H9 (cell line): Measurements from ENCODE around the gene TUBGCP6. TPM values are rescaled to one million over a fixed set of nuclear protein-coding genes. Genes with fewer than 3 reads are reported as not detected.

ENCODE experiments used
- DNase-seq: peaks from one replicate; pipeline ENCODE4 v3.0.0-alpha.2; 2017
- H2AFZ ChIP-seq: one replicate; pipeline ENCODE4 v1.6.1; 2013; ENCODE audit warnings: mild to moderate bottlenecking, low read length, control low read depth, moderate library complexity
- H2AK5ac ChIP-seq: 2 replicates; pipeline ENCODE4 v1.6.1; 2013; ENCODE audit warnings: low read length, control low read depth, mixed read lengths; ENCODE audit not compliant: insufficient read length
- H2BK120ac ChIP-seq: one replicate; pipeline ENCODE4 v1.6.1; 2013; ENCODE audit warnings: low read depth, mild to moderate bottlenecking, low read length, control low read depth, inconsistent platforms; ENCODE audit not compliant: poor library complexity, severe bottlenecking
- H2BK12ac ChIP-seq: 2 replicates; pipeline ENCODE4 v1.6.1; 2013; ENCODE audit warnings: low read length, control low read depth, mixed read lengths, low read depth; ENCODE audit not compliant: insufficient read length
- H2BK15ac ChIP-seq: 2 replicates; pipeline ENCODE4 v1.6.1; 2013; ENCODE audit warnings: low read depth, low read length, control low read depth
- H2BK20ac ChIP-seq: one replicate; pipeline ENCODE4 v1.6.1; 2013; ENCODE audit warnings: low read depth, mild to moderate bottlenecking, low read length, control low read depth, inconsistent platforms; ENCODE audit not compliant: poor library complexity, severe bottlenecking
- H2BK5ac ChIP-seq: 2 replicates; pipeline ENCODE4 v1.6.1; 2013; ENCODE audit warnings: low read length, control low read depth, mixed read lengths; ENCODE audit not compliant: insufficient read length
- H3K14ac ChIP-seq: 2 replicates; pipeline ENCODE4 v1.6.1; 2013; ENCODE audit warnings: low read length, control low read depth; ENCODE audit not compliant: insufficient read depth
- H3K18ac ChIP-seq: 2 replicates; pipeline ENCODE4 v1.6.1; 2013; ENCODE audit warnings: low read depth, mild to moderate bottlenecking, mixed read lengths, low read length, control low read depth; ENCODE audit not compliant: insufficient read length
- H3K23ac ChIP-seq: 2 replicates; pipeline ENCODE4 v1.6.1; 2013; ENCODE audit warnings: low read length, control low read depth, mixed read lengths, low read depth; ENCODE audit not compliant: insufficient read length
- H3K23me2 ChIP-seq: 2 replicates; pipeline ENCODE4 v1.6.1; 2013; ENCODE audit warnings: low read depth, mild to moderate bottlenecking, mixed read lengths, low read length, control low read depth; ENCODE audit not compliant: insufficient read length, poor library complexity, severe bottlenecking
- H3K27ac ChIP-seq: 2 replicates; pipeline ENCODE4 v1.5.1; 2013; ENCODE audit warnings: low read length, control low read depth, mixed read lengths, low read depth; ENCODE audit not compliant: insufficient read length
- H3K27me3 ChIP-seq: 2 replicates; pipeline ENCODE4 v1.6.1; 2013; ENCODE audit warnings: low read length, control low read depth, inconsistent platforms; ENCODE audit not compliant: insufficient read depth
- H3K4ac ChIP-seq: 2 replicates; pipeline ENCODE4 v1.6.1; 2013; ENCODE audit warnings: low read depth, mild to moderate bottlenecking, control low read depth, inconsistent platforms, low read length, moderate library complexity
- H3K4me1 ChIP-seq: 2 replicates; pipeline ENCODE4 v1.6.1; 2013; ENCODE audit warnings: low read length, control low read depth, inconsistent platforms; ENCODE audit not compliant: insufficient read depth
- H3K4me2 ChIP-seq: 2 replicates; pipeline ENCODE4 v1.6.1; 2013; ENCODE audit warnings: low read length, control low read depth, mixed read lengths; ENCODE audit not compliant: insufficient read length, insufficient read depth
- H3K56ac ChIP-seq: 2 replicates; pipeline ENCODE4 v1.6.1; 2013; ENCODE audit warnings: low read depth, mild to moderate bottlenecking, mixed read lengths, low read length, control low read depth; ENCODE audit not compliant: insufficient read length
- H3K79me1 ChIP-seq: 2 replicates; pipeline ENCODE4 v1.6.1; 2013; ENCODE audit warnings: low read depth, mild to moderate bottlenecking, moderate library complexity, low read length, control low read depth, inconsistent platforms; ENCODE audit not compliant: insufficient read depth, poor library complexity, severe bottlenecking
- H3K79me2 ChIP-seq: 2 replicates; pipeline ENCODE4 v1.6.1; 2013; ENCODE audit warnings: low read length, control low read depth, inconsistent platforms; ENCODE audit not compliant: insufficient read depth
- H3K9ac ChIP-seq: 2 replicates; pipeline ENCODE4 v1.6.1; 2013; ENCODE audit warnings: low read length, control low read depth, mixed read lengths; ENCODE audit not compliant: insufficient read length; ENCODE audit errors: extremely low read depth
- H3K9me3 ChIP-seq: one replicate; pipeline ENCODE4 v1.6.1; 2013; ENCODE audit warnings: low read depth, low read length, inconsistent platforms; ENCODE audit not compliant: control insufficient read depth
- H3T11ph ChIP-seq: one replicate; pipeline ENCODE4 v1.6.1; 2013; ENCODE audit warnings: mild to moderate bottlenecking, low read length, control low read depth, inconsistent platforms
- H4K20me1 ChIP-seq: one replicate; pipeline ENCODE4 v1.6.1; 2013; ENCODE audit not compliant: control insufficient read depth, insufficient read length, insufficient read depth
- H4K5ac ChIP-seq: 2 replicates; pipeline ENCODE4 v1.6.1; 2013; ENCODE audit warnings: low read depth, mild to moderate bottlenecking, mixed read lengths, low read length, control low read depth; ENCODE audit not compliant: insufficient read length
- H4K8ac ChIP-seq: replicated peaks from 2 replicates; pipeline ENCODE4 v1.6.1; 2013; ENCODE audit warnings: low read length, control low read depth, mixed read lengths, low read depth; ENCODE audit not compliant: insufficient read length
- H4K91ac ChIP-seq: 2 replicates; pipeline ENCODE4 v1.6.1; 2013; ENCODE audit warnings: low read depth, mild to moderate bottlenecking, moderate library complexity, mixed read lengths, low read length, control low read depth; ENCODE audit not compliant: insufficient read length
- H3K27ac Mint-ChIP-seq, 3 experiments: 2 replicates in 2 of 3; 3 replicates in 1 of 3; pipeline ENCODE4 v1.8.0; 2020 to 2021; ENCODE audit warnings: mixed read lengths in 3 of 3, mild to moderate bottlenecking in 1 of 3, moderate library complexity in 1 of 3
- H3K27me3 Mint-ChIP-seq: 2 replicates; pipeline ENCODE4 v1.8.0; 2021; ENCODE audit warnings: low read depth, mild to moderate bottlenecking, moderate library complexity, mixed read lengths
- H3K36me3 Mint-ChIP-seq, 3 experiments: 2 replicates in 2 of 3; 3 replicates in 1 of 3; pipeline ENCODE4 v1.8.0; 2020 to 2021; ENCODE audit warnings: low read depth in 3 of 3, mixed read lengths in 3 of 3; ENCODE audit not compliant: insufficient read depth in 1 of 3
- H3K4me1 Mint-ChIP-seq, 2 experiments: 2 replicates each; pipeline ENCODE4 v1.8.0; 2020; ENCODE audit warnings: mixed read lengths in 2 of 2
- H3K4me3 Mint-ChIP-seq, 2 experiments: 2 replicates in 1 of 2; 3 replicates in 1 of 2; pipeline ENCODE4 v1.8.0; 2020 to 2021; ENCODE audit warnings: mild to moderate bottlenecking in 2 of 2, mixed read lengths in 2 of 2, moderate library complexity in 1 of 2
- H3K9me3 Mint-ChIP-seq, 2 experiments: 2 replicates in 1 of 2; 3 replicates in 1 of 2; pipeline ENCODE4 v1.8.0; 2020; ENCODE audit warnings: mild to moderate bottlenecking in 2 of 2, mixed read lengths in 2 of 2, moderate library complexity in 1 of 2
- CTCF ChIP-seq: fragments of 200-600 bp; sonication (generic); conservative IDR thresholded peaks from 3 replicates; pipeline ENCODE4 v1.8.0; 2021; ENCODE audit warnings: antibody characterized with exemption, mild to moderate bottlenecking
- WGBS: extraction: QIAGEN DNeasy Blood & Tissue Kit; methylation state at CpG from one replicate; pipeline ENCODE4 v1.1.7; 2013; ENCODE audit warnings: missing lambda C conversion rate, low lambda C conversion rate, mixed read lengths; ENCODE audit not compliant: insufficient read length; ENCODE audit errors: extremely low coverage; 5-methylcytosine and 5-hydroxymethylcytosine counted together
- total RNA-seq: library from RNA; stranded (reverse); gene quantifications from 2 replicates; pipeline ENCODE4 v1.2.1, GENCODE V29; 2021

TUBGCP6 gene
- total RNA-seq, 1 experiment from 2014 or later: 29.0 TPM

GRCh38 chr22:50189184-50189848 lies 55.5 kb downstream of the TUBGCP6 start:
- H2BK20ac ChIP-seq: no peak overlapping the region
- H3K27me3 Mint-ChIP-seq: no peaks in the 10 kb centered on the region; the same call in 1 of the 2 replicates
- no peak overlapping the region; the same call in 1 of the 2 replicates for H3K14ac ChIP-seq
- H4K8ac ChIP-seq: no peak overlapping the region
- no peak overlapping the region for H3K4ac ChIP-seq
- peak overlapping the region in 1 of 3 experiments; percentile 86; a peak in 2 of 7 replicates for H3K27ac Mint-ChIP-seq
- no peak overlapping the region for H2AK5ac ChIP-seq
- H3T11ph ChIP-seq: no peak overlapping the region
- no peak for DNase-seq
- H3K27ac ChIP-seq: no peak overlapping the region
- H2BK12ac ChIP-seq: no peak overlapping the region
- H2AFZ ChIP-seq: no peak overlapping the region
- H3K36me3 Mint-ChIP-seq: peaks cover 4 to 6% (median 5%) of the 10 kb centered on the region in 3 experiments
- no peak overlapping the region for H2BK15ac ChIP-seq
- H4K20me1 ChIP-seq: no peaks in the 10 kb centered on the region
- H4K5ac ChIP-seq: no peak overlapping the region
- no peak overlapping the region for H3K4me3 Mint-ChIP-seq
- H3K9ac ChIP-seq: no peak overlapping the region
- H3K9me3 Mint-ChIP-seq: no peaks in the 10 kb centered on the region
- peaks cover 17% of the 10 kb centered on the region for H3K23me2 ChIP-seq
- no peak overlapping the region for H3K4me2 ChIP-seq
- H3K9me3 ChIP-seq: no peaks in the 10 kb centered on the region
- no peaks in the 10 kb centered on the region for H3K79me1 ChIP-seq
- H3K79me2 ChIP-seq: peaks cover 5% of the 10 kb centered on the region; the same call in 1 of the 2 replicates
- H3K23ac ChIP-seq: no peak overlapping the region
- no peak overlapping the region for H4K91ac ChIP-seq
- H3K56ac ChIP-seq: no peak overlapping the region
- no peak overlapping the region for H3K18ac ChIP-seq
- no peak overlapping the region for H2BK5ac ChIP-seq
- no peaks in the 10 kb centered on the region for H3K27me3 ChIP-seq
- H3K4me1 ChIP-seq: no peaks in the 10 kb centered on the region
- no CpG with 5 or more reads among the region's 20 CpGs for WGBS
- no peak overlapping the region for H2BK120ac ChIP-seq
- TF ChIP-seq CTCF: no peak
- H3K4me1 Mint-ChIP-seq: peaks cover 10 to 26% of the 10 kb centered on the region in 2 experiments
